SJCRH30 (cell line): ENCODE results near the gene SMG6. TPM values are rescaled to one million over a fixed set of nuclear protein-coding genes. Genes with fewer than 3 reads are reported as not detected.
A peak's percentile ranks its signal among the peaks of the same experiment; 100 is the strongest.
"Not testable (repeated sequence)": the region's sequence is repeated elsewhere in the genome, so short reads cannot be mapped to it uniquely, and the experiment has no call there.

ENCODE experiments used
- DNase-seq, 2 experiments: peaks; one replicate each; pipeline ENCODE4 v3.0.0-alpha.2; 2015 to 2020
- H3K27ac ChIP-seq: fragments of 250-450 bp; sonication (Bioruptor Pico); 2 replicates; pipeline ENCODE4 v1.5.1; 2020; ENCODE audit warnings: mild to moderate bottlenecking, moderate library complexity
- H3K27me3 ChIP-seq: fragments of 250-450 bp; sonication (Bioruptor Pico); 2 replicates; pipeline ENCODE4 v1.5.1; 2020; ENCODE audit warnings: mild to moderate bottlenecking, moderate library complexity
- H3K36me3 ChIP-seq: fragments of 250-450 bp; sonication (Bioruptor Pico); 2 replicates; pipeline ENCODE4 v1.5.1; 2020; ENCODE audit warnings: mild to moderate bottlenecking, moderate library complexity
- H3K4me1 ChIP-seq: fragments of 250-450 bp; sonication (Bioruptor Pico); 2 replicates; pipeline ENCODE4 v1.5.1; 2020; ENCODE audit warnings: mild to moderate bottlenecking, moderate library complexity
- H3K4me3 ChIP-seq: fragments of 250-450 bp; sonication (Bioruptor Pico); 2 replicates; pipeline ENCODE4 v1.5.1; 2020; ENCODE audit warnings: mild to moderate bottlenecking, moderate library complexity
- H3K9me3 ChIP-seq: fragments of 250-450 bp; sonication (Bioruptor Pico); replicated peaks from 2 replicates; pipeline ENCODE4 v1.5.1; 2020; ENCODE audit warnings: mild to moderate bottlenecking, moderate library complexity
- total RNA-seq: library from RNA; depleted of rRNA; stranded (reverse); fragments of >200 nt; shearing (Covaris generic); gene quantifications from 2 replicates; pipeline ENCODE4 v1.2.3, GENCODE V29; 2014

SMG6 gene
- total RNA-seq, 1 experiment from 2014 or later, result 13.0 TPM

- H3K27me3 ChIP-seq, result no peaks in the 10 kb centered on the region
- peak overlapping the region; percentile 32 for H3K4me3 ChIP-seq
- H3K9me3 ChIP-seq, result no peaks in the 10 kb centered on the region
- no peaks in the 10 kb centered on the region for H3K36me3 ChIP-seq
- H3K27ac ChIP-seq, result peak overlapping the region; percentile 33
- peaks cover 11% of the 10 kb centered on the region for H3K4me1 ChIP-seq
- peak in 1 of 2 experiments; percentile 19 for DNase-seq
These were observed 88.5 kb downstream of the SMG6 start for GRCh38 chr17:2214929-2215615.

- no peak overlapping the region for H3K27ac ChIP-seq
- H3K4me3 ChIP-seq, result no peak overlapping the region
- H3K27me3 ChIP-seq, result no peaks in the 10 kb centered on the region
- H3K9me3 ChIP-seq, result no peaks in the 10 kb centered on the region
- peaks cover 11% of the 10 kb centered on the region for H3K4me1 ChIP-seq
- DNase-seq, result no peak
- no peaks in the 10 kb centered on the region for H3K36me3 ChIP-seq
These were observed 89.3 kb downstream of the SMG6 start for GRCh38 chr17:2214047-2214928.

GRCh38 chr17:2213291-2213960 lies 90.2 kb downstream of the SMG6 start:
- H3K27ac ChIP-seq, result no peak overlapping the region
- H3K4me1 ChIP-seq, result peaks cover 11% of the 10 kb centered on the region
- DNase-seq, result no peak
- no peak overlapping the region for H3K4me3 ChIP-seq
- no peaks in the 10 kb centered on the region for H3K9me3 ChIP-seq
- H3K36me3 ChIP-seq, result no peaks in the 10 kb centered on the region
- H3K27me3 ChIP-seq, result no peaks in the 10 kb centered on the region

GRCh38 chr17:2212400-2212981 lies 91.1 kb downstream of the SMG6 start:
- no peak for DNase-seq
- Histone ChIP-seq H3K4me1 (peaks cover 11% of the 10 kb centered on the region), H3K27me3 (no peaks in the 10 kb centered on the region), H3K9me3 (no peaks in the 10 kb centered on the region), H3K36me3 (no peaks in the 10 kb centered on the region), H3K27ac (no peak overlapping the region), H3K4me3 (no peak overlapping the region)

- Histone ChIP-seq H3K9me3 (no peaks in the 10 kb centered on the region), H3K4me1 (peaks cover 11% of the 10 kb centered on the region), H3K27ac (no peak overlapping the region), H3K36me3 (no peaks in the 10 kb centered on the region), H3K27me3 (no peaks in the 10 kb centered on the region), H3K4me3 (no peak overlapping the region)
- no peak for DNase-seq
These were observed 91.8 kb downstream of the SMG6 start for GRCh38 chr17:2211661-2212399.

GRCh38 chr17:2210726-2211125 lies 92.9 kb downstream of the SMG6 start:
- Histone ChIP-seq H3K4me3 (no peak overlapping the region), H3K36me3 (no peaks in the 10 kb centered on the region), H3K4me1 (peaks cover 6% of the 10 kb centered on the region), H3K9me3 (no peaks in the 10 kb centered on the region), H3K27me3 (no peaks in the 10 kb centered on the region), H3K27ac (no peak overlapping the region)
- no peak for DNase-seq

- Histone ChIP-seq H3K27ac (no peak overlapping the region), H3K9me3 (no peaks in the 10 kb centered on the region), H3K4me1 (no peaks in the 10 kb centered on the region), H3K36me3 (no peaks in the 10 kb centered on the region), H3K4me3 (no peak overlapping the region), H3K27me3 (no peaks in the 10 kb centered on the region)
- DNase-seq, result peak in 1 of 2 experiments; percentile 4
These were observed 95.6 kb downstream of the SMG6 start for GRCh38 chr17:2207815-2208515.

GRCh38 chr17:2204393-2204792 lies 99.2 kb downstream of the SMG6 start:
- Histone ChIP-seq H3K9me3 (no peaks in the 10 kb centered on the region), H3K27ac (no peak overlapping the region), H3K27me3 (no peaks in the 10 kb centered on the region), H3K36me3 (no peaks in the 10 kb centered on the region), H3K4me1 (no peaks in the 10 kb centered on the region), H3K4me3 (no peak overlapping the region)
- no peak for DNase-seq

- no peaks in the 10 kb centered on the region for H3K4me1 ChIP-seq
- H3K27ac ChIP-seq, result no peak overlapping the region
- H3K4me3 ChIP-seq, result no peak overlapping the region
- no peaks in the 10 kb centered on the region for H3K27me3 ChIP-seq
- no peaks in the 10 kb centered on the region for H3K36me3 ChIP-seq
- DNase-seq, result no peak
- H3K9me3 ChIP-seq, result no peaks in the 10 kb centered on the region
These were observed 99.8 kb downstream of the SMG6 start for GRCh38 chr17:2203818-2204217.

GRCh38 chr17:2202996-2203575 lies 100.5 kb downstream of the SMG6 start:
- H3K27me3 ChIP-seq, result no peaks in the 10 kb centered on the region
- no peaks in the 10 kb centered on the region for H3K4me1 ChIP-seq
- no peaks in the 10 kb centered on the region for H3K36me3 ChIP-seq
- no peaks in the 10 kb centered on the region for H3K9me3 ChIP-seq
- no peak for DNase-seq
- H3K27ac ChIP-seq, result no peak overlapping the region
- no peak overlapping the region for H3K4me3 ChIP-seq

- Histone ChIP-seq H3K36me3 (no peaks in the 10 kb centered on the region), H3K4me3 (no peak overlapping the region), H3K27ac (no peak overlapping the region), H3K4me1 (no peaks in the 10 kb centered on the region), H3K9me3 (no peaks in the 10 kb centered on the region), H3K27me3 (no peaks in the 10 kb centered on the region)
- DNase-seq, result no peak
These were observed 101.1 kb downstream of the SMG6 start for GRCh38 chr17:2202302-2202995.

GRCh38 chr17:2199386-2199785 lies 104.2 kb downstream of the SMG6 start:
- not testable (repeated sequence) for H3K4me3 ChIP-seq, H3K36me3 ChIP-seq, H3K27ac ChIP-seq, H3K4me1 ChIP-seq, H3K9me3 ChIP-seq, DNase-seq, H3K27me3 ChIP-seq

- Histone ChIP-seq H3K4me1 (no peaks in the 10 kb centered on the region), H3K27ac (no peak overlapping the region), H3K9me3 (no peaks in the 10 kb centered on the region), H3K4me3 (no peak overlapping the region), H3K27me3 (no peaks in the 10 kb centered on the region), H3K36me3 (no peaks in the 10 kb centered on the region)
- no peak for DNase-seq
These were observed 104.7 kb downstream of the SMG6 start for GRCh38 chr17:2198927-2199326.
